HPDE6-E6E7 (cell line): ENCODE measurements around the gene ALOX5.

Experiments
- DNase-seq: peaks from one replicate; pipeline ENCODE4 v3.0.0; 2011; ENCODE audit warnings: missing footprints; ENCODE audit errors: extremely low spot score

The ALOX5 gene

GRCh38 chr10:45443101-45444009 lies 69.3 kb downstream of the ALOX5 start:
- no peak for DNase-seq

DNA sequence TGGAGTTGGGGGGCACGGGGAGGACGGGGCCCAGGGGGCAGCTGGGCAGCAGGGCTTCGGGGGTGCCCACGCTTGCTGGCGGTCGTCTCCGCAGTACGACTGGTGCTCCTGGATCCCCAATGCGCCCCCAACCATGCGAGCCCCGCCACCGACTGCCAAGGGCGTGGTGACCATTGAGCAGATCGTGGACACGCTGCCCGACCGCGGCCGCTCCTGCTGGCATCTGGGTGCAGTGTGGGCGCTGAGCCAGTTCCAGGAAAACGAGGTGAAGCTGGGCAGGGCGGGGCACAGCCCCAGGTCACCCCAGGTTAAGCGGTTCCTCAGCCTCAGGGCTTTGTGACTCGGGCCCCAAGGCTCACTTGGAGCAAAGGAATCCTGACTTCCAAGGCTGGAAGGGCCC lies 70.0 kb downstream of the ALOX5 start:
- DNase-seq = no peak

DNA sequence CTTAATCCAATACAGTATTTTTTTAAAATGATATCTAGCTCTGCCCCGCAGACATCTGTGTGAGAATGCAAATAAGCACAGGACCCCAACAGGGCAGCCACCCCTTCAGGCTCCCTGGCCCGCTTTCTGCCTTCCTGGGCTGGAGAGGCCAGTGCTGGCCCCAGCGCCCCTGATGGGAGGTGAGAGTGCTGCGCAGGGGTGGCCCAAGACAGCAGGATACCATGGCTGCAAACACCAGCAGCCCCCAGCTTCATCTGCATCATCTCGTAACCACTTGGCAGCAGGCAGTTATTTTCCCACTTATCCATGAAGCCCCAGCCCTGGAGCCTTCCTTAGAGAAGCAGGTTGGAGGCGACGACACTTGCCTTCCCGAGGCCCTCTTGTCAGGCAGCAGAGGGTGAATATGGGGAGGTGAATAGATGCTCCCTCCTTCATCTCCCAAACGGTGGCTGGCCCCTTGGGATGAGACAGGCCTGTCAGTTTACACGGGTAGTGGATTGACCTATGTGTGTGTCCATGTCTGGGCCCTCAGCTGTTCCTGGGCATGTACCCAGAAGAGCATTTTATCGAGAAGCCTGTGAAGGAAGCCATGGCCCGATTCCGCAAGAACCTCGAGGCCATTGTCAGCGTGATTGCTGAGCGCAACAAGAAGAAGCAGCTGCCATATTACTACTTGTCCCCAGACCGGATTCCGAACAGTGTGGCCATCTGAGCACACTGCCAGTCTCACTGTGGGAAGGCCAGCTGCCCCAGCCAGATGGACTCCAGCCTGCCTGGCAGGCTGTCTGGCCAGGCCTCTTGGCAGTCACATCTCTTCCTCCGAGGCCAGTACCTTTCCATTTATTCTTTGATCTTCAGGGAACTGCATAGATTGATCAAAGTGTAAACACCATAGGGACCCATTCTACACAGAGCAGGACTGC lies 71.2 kb downstream of the ALOX5 start:
- no peak for DNase-seq

DNA sequence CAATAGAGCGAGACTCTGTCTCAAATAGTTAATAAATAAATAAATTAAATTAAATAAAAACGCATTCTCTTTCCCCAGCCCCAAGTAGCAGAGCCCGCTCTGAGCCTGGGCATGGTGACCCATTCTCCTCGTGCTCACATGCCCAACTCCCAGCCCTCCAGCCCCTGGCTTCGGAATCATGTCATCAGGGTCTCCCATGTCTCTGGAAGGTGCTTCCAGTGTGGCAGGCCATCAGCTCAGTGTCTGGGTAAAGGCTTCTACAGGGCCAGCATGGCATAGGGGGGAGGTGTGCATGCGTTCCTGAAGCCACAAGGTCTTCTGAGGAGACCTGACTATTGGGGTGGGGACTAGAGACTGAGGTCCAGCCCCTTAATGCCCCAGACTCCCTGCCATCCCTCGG lies 72.8 kb downstream of the ALOX5 start:
- no peak for DNase-seq

DNA sequence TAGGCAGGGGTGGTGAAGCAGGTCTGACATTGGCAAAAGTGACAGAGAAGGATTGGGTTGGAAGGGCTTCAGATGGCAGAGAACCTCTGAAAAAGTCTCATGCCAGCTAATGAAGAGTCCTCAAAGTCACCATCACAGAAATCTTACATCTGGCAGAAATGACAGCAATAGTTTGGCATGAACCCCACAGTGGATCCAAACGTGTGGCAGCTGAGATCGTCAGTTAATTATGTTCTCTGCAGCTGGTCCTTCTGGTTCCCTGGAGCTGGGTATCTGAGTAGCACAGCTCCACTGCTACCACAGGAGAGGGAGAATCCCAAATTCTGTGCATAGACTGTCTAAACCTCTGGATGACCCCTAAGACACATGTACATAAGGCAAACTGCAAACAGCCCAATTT lies 73.4 kb downstream of the ALOX5 start:
- DNase-seq = no peak

DNA sequence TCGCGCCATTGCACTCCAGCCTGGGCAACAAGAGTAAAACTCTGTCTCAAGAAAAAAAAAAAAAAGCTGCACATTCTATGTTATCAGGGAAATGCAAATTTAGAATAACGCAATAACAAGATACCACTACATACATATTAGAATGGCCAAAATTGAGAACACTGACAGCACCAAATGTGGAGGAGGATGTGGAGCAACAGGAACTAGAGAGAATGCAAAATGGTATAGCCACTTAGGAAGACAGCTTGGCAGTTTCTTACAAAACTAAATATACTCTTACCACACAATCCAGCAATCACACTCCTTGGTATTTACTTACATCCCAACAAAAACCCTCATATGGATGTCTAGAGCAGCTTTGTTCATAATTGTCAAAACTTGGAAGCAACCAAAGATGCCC lies 76.8 kb downstream of the ALOX5 start:
- no peak for DNase-seq

DNA sequence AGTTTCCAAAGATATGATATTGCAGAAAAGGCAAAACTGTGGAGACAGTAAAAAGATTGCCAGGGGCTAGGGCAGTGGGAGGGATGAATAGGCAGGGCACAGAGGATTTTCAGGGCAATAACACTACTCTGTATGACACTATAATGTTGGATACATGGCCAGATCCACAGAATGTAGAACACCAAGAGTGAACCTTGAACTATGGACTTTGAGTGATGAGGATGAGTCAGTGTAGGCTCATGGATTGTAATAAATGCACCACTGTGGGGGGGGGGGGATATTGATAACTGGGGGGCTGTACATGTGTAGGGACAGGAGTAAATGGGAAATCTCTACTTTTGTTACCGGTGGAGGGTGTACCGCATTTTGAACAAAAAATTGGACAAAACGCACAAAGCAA lies 77.4 kb downstream of the ALOX5 start:
- no peak for DNase-seq

DNA sequence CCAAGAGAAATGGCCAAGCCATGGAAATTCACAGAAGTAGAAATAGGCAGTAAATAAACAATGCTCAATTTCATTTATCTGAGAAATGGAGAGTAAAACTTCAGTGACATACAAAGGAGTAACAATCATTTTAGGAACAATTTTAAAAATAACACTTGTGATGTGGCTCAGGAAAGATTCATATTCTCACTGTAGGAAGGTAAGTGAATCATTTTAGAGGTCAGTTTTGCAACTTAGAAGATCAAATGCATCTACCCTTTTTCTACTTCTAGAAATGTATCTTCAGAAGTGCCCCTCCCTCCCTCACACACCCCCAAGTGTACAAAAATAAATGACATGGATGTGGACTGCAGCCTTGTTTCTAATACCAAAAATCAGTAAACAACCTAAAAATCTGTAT lies 78.3 kb downstream of the ALOX5 start:
- DNase-seq = no peak

- DNase-seq = no peak
Observed at GRCh38 chr10:45452743-45453452, 78.9 kb downstream of the ALOX5 start.

- no peak for DNase-seq
Observed at GRCh38 chr10:45453639-45454255, 79.7 kb downstream of the ALOX5 start.

DNA sequence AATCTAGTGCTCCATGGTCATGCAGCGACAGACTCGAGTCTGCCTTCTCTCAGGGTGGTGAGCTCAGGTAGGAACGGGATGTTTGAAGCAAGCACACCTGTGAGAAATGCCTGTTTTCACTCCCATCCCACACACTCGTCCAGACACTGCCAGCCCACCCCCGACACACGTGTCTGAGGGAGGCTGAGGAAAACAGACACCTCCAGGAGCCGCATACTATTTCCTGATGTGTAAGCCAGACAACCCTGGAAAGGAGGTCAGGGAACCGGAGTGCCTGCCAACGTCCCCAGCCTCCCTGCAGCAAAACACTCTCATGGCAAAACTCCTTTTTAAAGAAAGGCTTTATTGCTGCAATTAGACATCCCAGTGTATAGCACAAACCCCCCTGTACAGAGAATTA lies 80.2 kb downstream of the ALOX5 start:
- DNase-seq = no peak

DNA sequence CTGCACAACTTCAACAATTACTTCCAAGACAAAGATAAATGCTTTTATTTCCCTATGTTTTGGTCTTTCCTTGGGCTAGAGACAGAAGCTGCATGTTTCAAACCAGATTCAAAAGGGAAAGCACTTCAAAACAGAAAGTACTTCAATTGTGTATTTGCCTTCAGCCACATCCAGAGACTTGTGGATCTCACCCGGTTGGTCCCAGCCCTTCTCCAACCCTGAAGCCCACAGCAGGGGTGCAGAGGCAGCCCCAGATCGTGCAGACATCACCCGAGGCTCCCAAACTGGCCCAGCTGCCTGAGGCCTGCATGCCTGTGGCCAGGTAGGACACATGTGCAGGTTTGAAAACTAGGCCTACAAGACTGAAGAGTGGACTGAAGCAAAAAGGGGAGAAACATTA lies 80.8 kb downstream of the ALOX5 start:
- no peak for DNase-seq

- no peak for DNase-seq
Observed at GRCh38 chr10:45456233-45456632, 82.2 kb downstream of the ALOX5 start.

GRCh38 chr10:45456822-45457221 lies 82.8 kb downstream of the ALOX5 start:
- no peak for DNase-seq

DNA sequence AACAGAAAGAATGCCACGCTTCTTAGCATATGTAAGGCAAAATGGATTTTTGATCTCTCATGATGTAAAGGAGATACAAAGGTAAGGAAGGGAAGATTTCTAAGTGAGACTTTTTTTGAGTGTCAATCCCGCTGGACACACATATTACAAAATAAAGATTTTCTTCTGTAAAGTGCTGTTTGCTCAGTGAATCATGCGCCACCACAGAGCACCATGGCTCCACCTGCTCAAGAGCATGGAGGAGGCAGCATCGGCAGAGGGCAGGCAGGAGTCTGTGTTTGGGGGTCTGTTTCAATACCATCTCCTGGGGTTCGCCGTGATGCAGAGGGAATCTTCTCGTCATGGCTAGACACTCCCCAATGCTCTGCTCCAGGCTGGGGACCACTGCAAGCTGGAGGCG lies 83.5 kb downstream of the ALOX5 start:
- DNase-seq = no peak

DNA sequence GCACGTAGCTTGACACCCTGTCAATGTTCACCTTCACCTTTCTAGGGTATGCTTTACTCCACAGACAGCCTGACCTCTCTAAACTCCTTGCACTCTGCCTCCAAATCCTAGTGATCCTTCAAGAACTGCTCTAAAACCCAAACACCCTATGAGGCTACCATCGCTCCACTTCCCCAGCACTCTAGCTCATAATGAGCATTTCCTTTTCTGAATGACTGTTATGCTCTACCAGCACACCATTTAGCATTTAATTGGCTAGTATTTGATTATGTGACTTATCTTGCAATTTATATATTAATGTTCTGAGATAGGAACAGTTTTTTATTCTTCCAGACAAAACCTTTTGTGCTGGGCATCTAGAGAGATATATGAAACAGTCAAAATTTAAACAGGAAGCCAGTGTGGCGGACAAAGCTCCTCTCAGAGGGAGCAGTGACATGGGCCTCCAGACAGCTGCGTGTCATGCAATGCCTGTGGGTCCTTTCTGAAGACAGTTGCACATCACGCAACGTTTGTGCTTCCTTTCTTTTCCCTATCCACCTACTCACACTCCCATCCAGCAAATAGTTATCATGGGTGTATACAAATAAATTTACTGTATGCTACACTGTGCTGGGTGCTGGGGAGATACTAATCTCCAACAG lies 86.3 kb downstream of the ALOX5 start:
- DNase-seq = no peak

DNA sequence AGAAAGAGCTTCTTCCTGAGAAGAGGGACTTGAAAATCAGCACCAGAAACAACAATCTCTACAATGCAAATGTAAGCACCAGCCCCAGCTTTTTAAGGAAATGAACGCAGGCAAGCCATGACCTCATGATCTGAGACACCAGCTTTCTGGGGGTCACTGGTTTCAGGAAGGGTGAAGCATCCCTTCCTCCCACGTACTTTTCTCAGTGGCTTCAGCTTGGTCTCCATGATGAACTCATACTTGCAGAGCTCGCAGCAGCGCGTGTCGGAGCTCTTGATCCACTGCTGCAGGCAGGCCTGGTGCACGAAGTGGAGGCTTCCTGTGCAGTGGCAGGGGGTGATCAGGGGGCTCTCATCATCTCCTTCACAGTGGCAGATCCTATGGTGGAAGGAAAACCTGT lies 87.0 kb downstream of the ALOX5 start:
- no peak for DNase-seq

DNA sequence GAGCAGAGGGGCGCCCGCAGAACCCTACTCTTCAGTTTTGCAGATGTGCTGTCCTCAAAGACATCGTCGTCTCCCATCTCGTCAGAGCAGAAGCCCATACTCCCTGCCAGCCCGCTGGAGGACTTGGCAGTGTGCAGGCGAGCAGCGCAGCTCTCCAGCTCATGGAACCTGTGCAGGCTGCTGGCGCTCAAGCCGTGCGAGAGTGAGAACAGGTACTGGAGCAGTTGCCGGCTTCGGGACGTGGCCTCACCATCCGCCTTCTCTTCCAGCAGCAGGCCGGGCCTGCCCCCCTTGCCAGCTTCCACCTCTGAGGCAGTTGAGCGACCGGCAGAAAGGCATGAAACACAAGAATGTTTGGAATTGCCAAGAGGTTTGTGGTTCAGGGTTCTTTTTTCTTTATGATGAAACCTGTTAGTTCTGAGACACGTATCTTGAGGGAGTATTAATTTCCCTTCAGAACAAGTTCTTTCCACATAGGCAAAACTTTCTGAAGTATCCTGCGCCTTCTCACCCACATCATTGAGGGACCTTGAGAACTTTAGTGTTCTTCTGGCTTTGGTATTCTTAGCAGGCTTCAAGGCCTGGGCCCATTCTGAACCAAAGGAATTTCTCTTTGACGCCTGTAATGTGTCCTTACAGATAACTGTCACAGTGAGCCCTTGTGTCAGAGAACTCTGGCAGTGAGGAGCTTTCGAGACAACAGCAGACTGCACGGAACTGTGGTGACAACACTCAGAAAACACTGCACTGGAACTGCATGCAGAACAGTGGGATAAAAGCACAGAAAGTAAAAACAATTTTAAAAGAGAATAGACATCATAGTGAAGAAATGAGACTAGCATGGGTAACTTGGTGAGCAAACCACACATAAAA lies 89.5 kb downstream of the ALOX5 start:
- DNase-seq = no peak

DNA sequence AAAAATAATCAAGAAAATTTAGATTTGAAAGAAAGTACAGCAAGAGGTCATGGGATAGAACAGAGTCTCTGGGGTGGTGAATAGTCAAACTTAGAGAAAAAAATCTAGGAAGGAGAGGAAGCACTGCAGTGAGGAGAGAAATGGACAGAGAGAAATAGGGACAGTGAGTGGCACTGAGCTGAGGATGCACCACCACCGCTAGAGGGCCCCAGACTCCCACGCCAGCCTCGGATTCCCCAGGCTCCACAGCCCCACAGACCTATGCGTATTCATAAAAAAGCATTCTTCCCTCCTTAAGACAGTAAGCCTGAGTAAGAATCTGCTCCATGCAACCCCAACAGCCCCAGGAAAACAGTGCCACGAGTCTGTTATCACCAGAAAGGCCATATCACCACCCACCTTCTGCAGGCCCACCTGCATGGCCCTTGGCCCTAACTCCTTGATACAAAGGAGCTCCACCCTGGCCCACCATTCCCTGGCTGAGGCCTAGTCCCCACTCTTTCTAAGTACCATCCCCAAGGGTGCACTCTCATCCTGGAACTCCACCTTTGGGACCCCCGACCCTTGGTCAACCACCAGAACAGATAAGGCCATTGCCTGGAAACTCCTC lies 91.0 kb downstream of the ALOX5 start:
- peak; percentile 80 for DNase-seq

GRCh38 chr10:45466784-45467183 lies 92.8 kb downstream of the ALOX5 start:
- no peak for DNase-seq
